SJCRH30 (cell line): Measurements from ENCODE around the gene RBM15B. TPM values are rescaled to one million over a fixed set of nuclear protein-coding genes. Genes with fewer than 3 reads are reported as not detected.

Source experiments
- DNase-seq, 2 experiments: peaks; one replicate each; pipeline ENCODE4 v3.0.0-alpha.2; 2015 to 2020
- H3K27ac ChIP-seq: fragments of 250-450 bp; sonication (Bioruptor Pico); 2 replicates; pipeline ENCODE4 v1.5.1; 2020; ENCODE audit warnings: mild to moderate bottlenecking, moderate library complexity
- H3K27me3 ChIP-seq: fragments of 250-450 bp; sonication (Bioruptor Pico); 2 replicates; pipeline ENCODE4 v1.5.1; 2020; ENCODE audit warnings: mild to moderate bottlenecking, moderate library complexity
- H3K36me3 ChIP-seq: fragments of 250-450 bp; sonication (Bioruptor Pico); 2 replicates; pipeline ENCODE4 v1.5.1; 2020; ENCODE audit warnings: mild to moderate bottlenecking, moderate library complexity
- H3K4me1 ChIP-seq: fragments of 250-450 bp; sonication (Bioruptor Pico); 2 replicates; pipeline ENCODE4 v1.5.1; 2020; ENCODE audit warnings: mild to moderate bottlenecking, moderate library complexity
- H3K4me3 ChIP-seq: fragments of 250-450 bp; sonication (Bioruptor Pico); 2 replicates; pipeline ENCODE4 v1.5.1; 2020; ENCODE audit warnings: mild to moderate bottlenecking, moderate library complexity
- H3K9me3 ChIP-seq: fragments of 250-450 bp; sonication (Bioruptor Pico); replicated peaks from 2 replicates; pipeline ENCODE4 v1.5.1; 2020; ENCODE audit warnings: mild to moderate bottlenecking, moderate library complexity
- total RNA-seq: library from RNA; depleted of rRNA; stranded (reverse); fragments of >200 nt; shearing (Covaris generic); gene quantifications from 2 replicates; pipeline ENCODE4 v1.2.3, GENCODE V29; 2014; rRNA removed

The RBM15B gene
- total RNA-seq, 1 experiment from 2014 or later: 33.6 TPM

DNA sequence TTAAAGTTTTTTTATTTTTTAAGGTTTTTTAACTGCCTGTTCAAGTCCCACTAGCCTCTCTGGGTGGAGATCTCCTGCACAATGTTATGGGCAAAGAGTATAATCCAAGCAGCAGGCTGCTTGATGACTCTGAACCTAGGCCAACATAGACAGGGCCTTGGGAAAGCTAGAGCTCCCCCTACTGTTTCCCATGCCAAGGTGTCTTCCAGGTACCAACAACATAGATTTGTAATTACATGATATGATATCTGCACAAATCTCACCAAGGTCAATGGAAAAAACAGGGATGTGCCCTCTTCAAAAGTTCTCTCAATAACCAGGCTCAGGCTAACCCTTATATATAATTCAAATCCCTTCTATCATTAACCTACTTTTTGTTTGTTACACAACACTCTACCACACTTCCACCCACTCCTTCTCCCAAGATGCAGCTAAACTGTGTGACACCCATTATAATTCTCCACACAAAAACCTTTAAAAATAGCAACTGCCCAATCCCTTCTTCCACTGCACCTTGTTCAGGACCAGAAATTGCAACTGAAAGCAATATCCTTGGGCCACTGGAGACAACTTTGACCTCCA lies 43.8 kb downstream of the RBM15B start:
- no peaks in the 10 kb centered on the region for H3K9me3 ChIP-seq
- no peaks in the 10 kb centered on the region for H3K27me3 ChIP-seq
- H3K36me3 ChIP-seq: peaks cover 33% of the 10 kb centered on the region
- H3K4me3 ChIP-seq: no peak overlapping the region
- H3K27ac ChIP-seq: no peak overlapping the region
- peak; percentile 34 to 64 for DNase-seq
- H3K4me1 ChIP-seq: no peaks in the 10 kb centered on the region

DNA sequence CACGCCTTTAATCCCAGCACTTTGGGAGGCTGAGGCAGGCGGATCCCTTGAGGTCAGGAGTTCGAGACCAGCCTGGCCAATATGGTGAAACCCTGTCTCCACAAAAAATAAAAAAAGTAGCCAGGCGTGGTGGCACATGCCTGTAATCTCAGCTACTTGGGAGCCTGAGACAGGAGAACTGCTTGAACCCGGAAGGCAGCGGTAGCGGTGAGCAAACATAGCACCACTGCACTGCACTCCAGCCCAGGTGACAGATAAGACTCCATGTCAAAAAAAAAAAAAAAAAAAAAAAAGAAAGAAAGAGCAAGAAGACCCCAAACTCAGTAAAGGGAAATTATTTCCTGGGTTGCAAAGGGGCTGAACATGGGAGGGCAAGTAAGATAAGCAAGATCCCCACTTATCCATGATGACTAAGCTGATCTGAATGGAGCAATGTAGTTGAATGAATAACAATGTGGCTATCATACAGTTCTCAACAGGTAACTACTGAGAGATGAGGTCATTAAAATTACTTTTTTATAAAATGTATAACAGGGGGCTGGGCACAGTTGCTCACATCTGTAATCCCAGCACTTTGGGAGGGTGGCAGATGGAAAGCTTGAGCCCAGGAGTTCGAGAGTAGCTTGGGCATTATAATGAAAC lies 46.0 kb downstream of the RBM15B start:
- no peaks in the 10 kb centered on the region for H3K4me1 ChIP-seq
- no peak overlapping the region for H3K27ac ChIP-seq
- H3K4me3 ChIP-seq: no peak overlapping the region
- H3K27me3 ChIP-seq: no peaks in the 10 kb centered on the region
- H3K36me3 ChIP-seq: peaks cover 46% of the 10 kb centered on the region
- no peak for DNase-seq
- no peaks in the 10 kb centered on the region for H3K9me3 ChIP-seq

DNA sequence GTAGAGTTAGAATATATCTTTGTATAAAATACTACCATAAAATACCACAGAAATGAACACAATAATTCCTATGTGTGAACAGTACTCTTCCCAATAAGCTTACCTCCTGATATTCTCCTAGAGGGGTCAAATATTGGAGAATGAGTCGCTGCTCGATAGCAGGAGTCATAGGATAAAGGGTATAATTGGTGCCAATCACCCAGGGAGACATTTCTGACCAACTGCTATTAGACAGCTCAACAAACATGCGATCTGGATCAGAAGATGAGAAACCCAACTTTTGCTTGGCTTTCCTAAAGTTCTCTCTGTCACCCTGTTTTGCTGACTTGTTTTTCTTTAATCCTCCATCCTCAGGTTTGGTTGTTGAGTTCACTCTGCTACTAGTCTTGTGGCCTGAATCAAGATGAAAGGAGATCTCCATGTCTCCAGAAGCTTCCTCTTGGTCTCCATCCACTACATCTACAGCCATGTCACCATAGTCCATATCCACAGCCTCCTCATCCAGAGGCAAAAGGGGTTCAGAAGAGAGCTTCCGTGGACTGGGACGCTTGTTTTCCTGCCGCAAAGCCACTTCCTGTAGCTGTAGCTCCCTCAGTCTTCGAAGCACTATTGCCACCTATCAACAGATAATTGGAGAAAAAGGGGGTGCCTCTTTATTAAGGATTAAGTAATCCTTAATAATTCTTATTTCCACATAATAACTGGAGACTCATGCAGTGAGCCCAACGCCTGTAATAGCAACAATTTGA lies 50.4 kb downstream of the RBM15B start:
- Histone ChIP-seq H3K4me1 (no peaks in the 10 kb centered on the region), H3K27me3 (no peaks in the 10 kb centered on the region), H3K27ac (no peak overlapping the region), H3K36me3 (peaks cover 45% of the 10 kb centered on the region), H3K9me3 (no peaks in the 10 kb centered on the region), H3K4me3 (no peak overlapping the region)
- no peak for DNase-seq

DNA sequence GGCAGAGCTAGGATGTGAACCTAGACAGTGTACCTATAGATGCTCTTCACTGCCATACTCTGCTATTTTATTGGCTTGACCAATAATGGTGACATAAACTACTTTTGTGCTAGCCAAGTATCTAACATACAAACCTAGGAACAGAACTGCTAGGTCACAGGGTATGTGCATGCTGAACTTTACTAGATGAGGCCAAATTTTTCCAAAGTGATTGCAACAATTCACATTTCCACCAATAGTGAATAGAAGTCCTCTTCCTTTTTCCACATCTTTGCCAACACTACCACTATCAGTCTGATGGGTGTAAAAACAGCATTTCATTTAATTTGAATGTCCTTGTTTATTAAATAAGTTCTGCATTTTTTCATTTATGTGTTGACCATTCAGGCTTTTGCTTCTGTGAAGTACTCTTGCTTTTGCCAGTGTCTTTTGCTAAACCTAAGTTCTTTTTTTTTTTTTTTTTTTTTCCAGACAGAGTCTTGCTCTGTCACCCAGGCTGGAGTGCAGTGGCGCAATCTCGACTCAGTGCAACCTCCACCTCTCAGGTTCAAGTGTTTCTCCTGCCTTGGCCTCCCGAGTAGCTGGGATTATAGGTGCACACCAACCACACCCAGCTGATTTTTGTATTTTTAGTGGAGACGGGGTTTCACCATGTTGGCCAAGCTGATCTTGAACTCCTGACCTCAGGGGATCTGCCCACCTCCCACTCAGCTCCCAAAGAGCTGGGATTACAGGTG lies 54.6 kb downstream of the RBM15B start:
- Histone ChIP-seq H3K27me3 (no peaks in the 10 kb centered on the region), H3K4me1 (no peaks in the 10 kb centered on the region), H3K9me3 (no peaks in the 10 kb centered on the region), H3K4me3 (no peak overlapping the region), H3K27ac (no peak overlapping the region), H3K36me3 (peaks cover 41% of the 10 kb centered on the region)
- no peak for DNase-seq

Other genes starting within 250 kb of the RBM15B start
- 85.4 and 101 TPM in 2 replicates for gene MANF, start 6.0 kb upstream of the RBM15B start, total RNA-seq
- gene DCAF1, start 108.7 kb downstream of the RBM15B start, total RNA-seq: 35.4 and 37.9 TPM in 2 replicates
- 25.6 and 29.5 TPM in 2 replicates for gene RAD54L2, start 147.4 kb downstream of the RBM15B start, total RNA-seq